Measurements from ENCODE around the gene OR14A2.
"Not testable (repeated sequence)": the region's sequence is repeated elsewhere in the genome, so short reads cannot be mapped to it uniquely, and the experiment has no call there.

The OR14A2 gene

DNA sequence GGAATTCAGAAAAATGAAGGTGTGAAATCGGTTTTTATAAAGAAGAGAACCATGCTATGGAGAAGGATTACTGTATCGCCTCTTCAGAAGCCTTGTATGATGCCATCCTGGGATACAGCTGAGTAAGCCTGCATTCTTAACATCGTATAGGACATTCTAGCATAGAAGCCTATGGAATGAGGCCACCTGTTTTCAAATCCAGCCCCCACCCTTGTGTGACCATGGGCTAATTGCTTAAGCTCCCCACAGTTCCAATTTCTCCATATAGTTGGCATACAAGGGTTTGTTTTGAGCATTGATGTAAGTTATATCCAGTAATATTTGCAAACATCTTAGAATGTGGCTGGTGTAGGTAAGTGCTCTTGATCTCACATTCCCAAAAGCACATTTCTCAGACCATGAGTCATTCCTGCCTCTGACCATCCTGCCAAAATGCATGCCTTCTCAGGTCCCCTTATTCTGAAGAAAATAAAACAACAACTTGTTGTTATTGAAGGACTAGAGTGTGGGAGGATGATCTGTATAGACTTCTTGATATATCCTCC lies 1.5 kb downstream of the OR14A2 start:
- H3K9ac ChIP-seq (ENCODE audit: low read length): no peak overlapping the region
- no peaks in the 10 kb centered on the region for H3K36me3 ChIP-seq (ENCODE audit: insufficient read depth, low read length)
- no peaks in the 10 kb centered on the region for H3K9me2 ChIP-seq (ENCODE audit: low read depth, low read length)
- H2AFZ ChIP-seq (ENCODE audit: low read length): no peak overlapping the region
- H3K9me3 ChIP-seq (ENCODE audit: low read length): no peaks in the 10 kb centered on the region
- no peak overlapping the region for H3K4me2 ChIP-seq (ENCODE audit: low read length)
- H3K27me3 ChIP-seq (ENCODE audit: insufficient read depth, low read length): no peaks in the 10 kb centered on the region
- no peaks in the 10 kb centered on the region for H3F3A ChIP-seq (ENCODE audit: insufficient read depth, low read length)
- H3K4me3 ChIP-seq (ENCODE audit: low read depth, low read length, poor library complexity, severe bottlenecking): no peak overlapping the region
- H4K20me1 ChIP-seq (ENCODE audit: insufficient read depth, low read length): no peaks in the 10 kb centered on the region
- H3K27ac ChIP-seq (ENCODE audit: low read depth, low read length, poor library complexity, severe bottlenecking): no peak overlapping the region
- no peak for TF ChIP-seq EZH2 (IDR thresholded peaks at IDR 0.05; ENCODE audit: borderline replicate concordance, low read length)
- TF ChIP-seq, protein P1, sequence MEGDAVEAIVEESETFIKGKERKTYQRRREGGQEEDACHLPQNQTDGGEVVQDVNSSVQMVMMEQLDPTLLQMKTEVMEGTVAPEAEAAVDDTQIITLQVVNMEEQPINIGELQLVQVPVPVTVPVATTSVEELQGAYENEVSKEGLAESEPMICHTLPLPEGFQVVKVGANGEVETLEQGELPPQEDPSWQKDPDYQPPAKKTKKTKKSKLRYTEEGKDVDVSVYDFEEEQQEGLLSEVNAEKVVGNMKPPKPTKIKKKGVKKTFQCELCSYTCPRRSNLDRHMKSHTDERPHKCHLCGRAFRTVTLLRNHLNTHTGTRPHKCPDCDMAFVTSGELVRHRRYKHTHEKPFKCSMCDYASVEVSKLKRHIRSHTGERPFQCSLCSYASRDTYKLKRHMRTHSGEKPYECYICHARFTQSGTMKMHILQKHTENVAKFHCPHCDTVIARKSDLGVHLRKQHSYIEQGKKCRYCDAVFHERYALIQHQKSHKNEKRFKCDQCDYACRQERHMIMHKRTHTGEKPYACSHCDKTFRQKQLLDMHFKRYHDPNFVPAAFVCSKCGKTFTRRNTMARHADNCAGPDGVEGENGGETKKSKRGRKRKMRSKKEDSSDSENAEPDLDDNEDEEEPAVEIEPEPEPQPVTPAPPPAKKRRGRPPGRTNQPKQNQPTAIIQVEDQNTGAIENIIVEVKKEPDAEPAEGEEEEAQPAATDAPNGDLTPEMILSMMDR (IDR thresholded peaks at IDR 0.05; ENCODE audit: low read length): no peak
- H3K79me2 ChIP-seq (ENCODE audit: insufficient read depth, low read length): no peaks in the 10 kb centered on the region
- H3K4me1 ChIP-seq (ENCODE audit: insufficient read depth, low read length, severe bottlenecking): no peaks in the 10 kb centered on the region

GRCh38 chr1:247742215-247742760 lies 5.7 kb downstream of the OR14A2 start:
- not testable (repeated sequence) for H3K27ac ChIP-seq (ENCODE audit: low read depth, low read length, poor library complexity, severe bottlenecking); H3K4me1 ChIP-seq (ENCODE audit: insufficient read depth, low read length, severe bottlenecking); H3F3A ChIP-seq (ENCODE audit: insufficient read depth, low read length); H3K9ac ChIP-seq (ENCODE audit: low read length); H3K27me3 ChIP-seq (ENCODE audit: insufficient read depth, low read length); H3K4me3 ChIP-seq (ENCODE audit: low read depth, low read length, poor library complexity, severe bottlenecking); H3K4me2 ChIP-seq (ENCODE audit: low read length); H3K9me2 ChIP-seq (ENCODE audit: low read depth, low read length); H3K36me3 ChIP-seq (ENCODE audit: insufficient read depth, low read length); H4K20me1 ChIP-seq (ENCODE audit: insufficient read depth, low read length); H3K9me3 ChIP-seq (ENCODE audit: low read length); H3K79me2 ChIP-seq (ENCODE audit: insufficient read depth, low read length); H2AFZ ChIP-seq (ENCODE audit: low read length)

- Histone ChIP-seq H3K4me2 (ENCODE audit: low read length) (no peak overlapping the region), H3K36me3 (ENCODE audit: insufficient read depth, low read length) (no peaks in the 10 kb centered on the region), H3K9ac (ENCODE audit: low read length) (no peak overlapping the region), H3K9me2 (ENCODE audit: low read depth, low read length) (no peaks in the 10 kb centered on the region), H3K27me3 (ENCODE audit: insufficient read depth, low read length) (no peaks in the 10 kb centered on the region), H3K27ac (ENCODE audit: low read depth, low read length, poor library complexity, severe bottlenecking) (no peak overlapping the region), H3K4me3 (ENCODE audit: low read depth, low read length, poor library complexity, severe bottlenecking) (no peak overlapping the region), H3F3A (ENCODE audit: insufficient read depth, low read length) (no peaks in the 10 kb centered on the region), H3K4me1 (ENCODE audit: insufficient read depth, low read length, severe bottlenecking) (no peaks in the 10 kb centered on the region), H3K9me3 (ENCODE audit: low read length) (no peaks in the 10 kb centered on the region), H3K79me2 (ENCODE audit: insufficient read depth, low read length) (no peaks in the 10 kb centered on the region), H4K20me1 (ENCODE audit: insufficient read depth, low read length) (no peaks in the 10 kb centered on the region), H2AFZ (ENCODE audit: low read length) (no peak overlapping the region)
- TF ChIP-seq EZH2 (IDR thresholded peaks at IDR 0.05; ENCODE audit: borderline replicate concordance, low read length): no peak
- TF ChIP-seq, protein P1 (IDR thresholded peaks at IDR 0.05; ENCODE audit: low read length): no peak
Observed at GRCh38 chr1:247741756-247742155, 6.2 kb downstream of the OR14A2 start.

- Histone ChIP-seq H3K4me1 (ENCODE audit: insufficient read depth, low read length, severe bottlenecking) (no peaks in the 10 kb centered on the region), H3K4me3 (ENCODE audit: low read depth, low read length, poor library complexity, severe bottlenecking) (no peak overlapping the region), H3K27ac (ENCODE audit: low read depth, low read length, poor library complexity, severe bottlenecking) (no peak overlapping the region), H4K20me1 (ENCODE audit: insufficient read depth, low read length) (no peaks in the 10 kb centered on the region), H3K36me3 (ENCODE audit: insufficient read depth, low read length) (no peaks in the 10 kb centered on the region), H3F3A (ENCODE audit: insufficient read depth, low read length) (no peaks in the 10 kb centered on the region), H3K4me2 (ENCODE audit: low read length) (no peak overlapping the region), H3K79me2 (ENCODE audit: insufficient read depth, low read length) (no peaks in the 10 kb centered on the region), H3K27me3 (ENCODE audit: insufficient read depth, low read length) (no peaks in the 10 kb centered on the region), H3K9ac (ENCODE audit: low read length) (no peak overlapping the region), H3K9me2 (ENCODE audit: low read depth, low read length) (no peaks in the 10 kb centered on the region), H2AFZ (ENCODE audit: low read length) (no peak overlapping the region), H3K9me3 (ENCODE audit: low read length) (no peaks in the 10 kb centered on the region)
- no peak for TF ChIP-seq EZH2 (IDR thresholded peaks at IDR 0.05; ENCODE audit: borderline replicate concordance, low read length)
- TF ChIP-seq, protein P1 (IDR thresholded peaks at IDR 0.05; ENCODE audit: low read length): no peak
Observed at GRCh38 chr1:247740721-247741120, 7.2 kb downstream of the OR14A2 start.

All from OCI-LY1 (cell line).